ENCODE data around the gene PPP2R3B.

Gene PPP2R3B

DNA sequence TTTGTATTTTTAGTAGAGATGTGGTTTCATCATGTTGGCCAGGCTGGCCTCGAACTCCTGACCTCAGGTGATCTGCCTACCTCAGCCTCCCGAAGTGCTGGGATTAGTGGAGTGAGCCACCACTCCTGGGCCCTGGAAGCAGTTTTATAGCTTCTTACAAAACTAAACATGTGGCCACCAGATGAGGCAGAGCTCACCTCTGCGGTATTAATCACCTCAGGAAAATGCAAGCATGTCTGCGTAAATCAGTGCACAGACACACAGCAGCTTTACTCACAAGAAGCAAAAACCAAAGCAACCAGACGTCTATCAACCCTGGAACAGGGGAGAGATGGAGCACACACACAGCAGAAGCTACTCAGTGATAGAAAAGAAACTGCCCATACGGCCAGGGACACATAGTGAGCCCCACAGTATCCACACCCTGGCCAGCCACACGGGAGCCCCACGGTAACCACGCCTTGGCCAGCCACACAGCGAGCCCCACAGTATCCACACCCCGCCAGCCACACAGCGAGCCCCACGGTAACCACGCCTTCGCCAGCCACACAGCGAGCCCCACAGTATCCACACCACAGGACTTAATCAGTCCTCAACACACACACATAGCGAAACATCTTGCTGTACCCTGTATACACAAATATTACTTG is 30.2 kb downstream of the PPP2R3B start:
- H3K79me2 ChIP-seq (ENCODE audit: low read length): no peaks in the 10 kb centered on the region; the same call in 1 of the 2 replicates
- no peak overlapping the region for H2AFZ ChIP-seq (ENCODE audit: low read depth, low read length)
- H3K4me2 ChIP-seq (ENCODE audit: low read length): no peak overlapping the region
- H3K4me3 ChIP-seq (ENCODE audit: low read length): no peak overlapping the region
- H3K27ac ChIP-seq (ENCODE audit: low read length): no peak overlapping the region
- no peak overlapping the region for H3K9ac ChIP-seq (ENCODE audit: low read length)
- H3K4me1 ChIP-seq (ENCODE audit: low read length): no peaks in the 10 kb centered on the region
- peaks cover 39% of the 10 kb centered on the region for H3K36me3 ChIP-seq (replicated peaks; ENCODE audit: low read depth, low read length)
- TF ChIP-seq EZH2phosphoT487 (IDR thresholded peaks at IDR 0.05; ENCODE audit: low read depth): no peak
- TF ChIP-seq, protein P1, sequence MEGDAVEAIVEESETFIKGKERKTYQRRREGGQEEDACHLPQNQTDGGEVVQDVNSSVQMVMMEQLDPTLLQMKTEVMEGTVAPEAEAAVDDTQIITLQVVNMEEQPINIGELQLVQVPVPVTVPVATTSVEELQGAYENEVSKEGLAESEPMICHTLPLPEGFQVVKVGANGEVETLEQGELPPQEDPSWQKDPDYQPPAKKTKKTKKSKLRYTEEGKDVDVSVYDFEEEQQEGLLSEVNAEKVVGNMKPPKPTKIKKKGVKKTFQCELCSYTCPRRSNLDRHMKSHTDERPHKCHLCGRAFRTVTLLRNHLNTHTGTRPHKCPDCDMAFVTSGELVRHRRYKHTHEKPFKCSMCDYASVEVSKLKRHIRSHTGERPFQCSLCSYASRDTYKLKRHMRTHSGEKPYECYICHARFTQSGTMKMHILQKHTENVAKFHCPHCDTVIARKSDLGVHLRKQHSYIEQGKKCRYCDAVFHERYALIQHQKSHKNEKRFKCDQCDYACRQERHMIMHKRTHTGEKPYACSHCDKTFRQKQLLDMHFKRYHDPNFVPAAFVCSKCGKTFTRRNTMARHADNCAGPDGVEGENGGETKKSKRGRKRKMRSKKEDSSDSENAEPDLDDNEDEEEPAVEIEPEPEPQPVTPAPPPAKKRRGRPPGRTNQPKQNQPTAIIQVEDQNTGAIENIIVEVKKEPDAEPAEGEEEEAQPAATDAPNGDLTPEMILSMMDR (IDR thresholded peaks at IDR 0.05; ENCODE audit: low read depth, low read length): no peak
- no peaks in the 10 kb centered on the region for H3K27me3 ChIP-seq (ENCODE audit: low read depth, low read length)
- peaks cover 9% of the 10 kb centered on the region for H3K9me3 ChIP-seq (ENCODE audit: insufficient read depth, low read length)
- no peaks in the 10 kb centered on the region for H4K20me1 ChIP-seq (ENCODE audit: insufficient read depth, low read length)

DNA sequence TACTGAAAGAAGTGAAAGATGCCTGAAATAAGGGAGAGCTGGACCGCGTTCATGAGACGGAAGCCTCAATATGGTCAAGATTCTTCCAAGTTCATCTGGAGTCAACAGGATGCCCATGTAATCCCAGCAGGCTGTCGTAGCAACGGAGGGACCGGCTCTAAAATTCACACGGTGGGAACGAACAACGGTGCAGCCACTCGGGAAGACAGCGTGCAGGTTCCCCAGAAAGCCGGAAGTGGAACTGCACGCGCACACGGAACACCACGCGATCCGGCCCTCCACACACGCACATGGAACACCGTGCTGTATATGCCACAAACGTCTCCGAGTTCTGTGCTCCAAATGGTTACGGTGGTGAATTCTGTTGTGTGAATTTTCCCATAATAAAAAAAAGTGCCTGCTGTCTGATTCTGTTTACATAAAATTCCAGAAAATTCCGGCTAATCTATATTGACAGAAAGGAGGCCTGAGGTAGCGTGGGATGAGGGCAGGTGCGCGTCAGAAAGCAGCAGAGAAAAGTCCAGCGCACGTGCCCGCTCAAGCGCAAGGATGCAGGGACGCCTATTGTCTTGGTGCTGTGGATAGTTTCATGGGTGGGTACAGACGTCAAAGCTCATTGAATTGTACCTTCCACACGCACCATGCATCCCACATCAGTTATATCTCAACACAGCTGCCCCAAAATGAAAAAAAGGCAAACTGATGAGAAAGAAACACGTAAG is 31.2 kb downstream of the PPP2R3B start:
- Histone ChIP-seq H3K4me2 (ENCODE audit: low read length) (no peak overlapping the region), H3K36me3 (replicated peaks; ENCODE audit: low read depth, low read length) (peaks cover 29% of the 10 kb centered on the region), H3K4me3 (ENCODE audit: low read length) (no peak overlapping the region), H3K4me1 (ENCODE audit: low read length) (no peaks in the 10 kb centered on the region), H2AFZ (ENCODE audit: low read depth, low read length) (no peak overlapping the region), H3K9me3 (ENCODE audit: insufficient read depth, low read length) (peaks cover 7% of the 10 kb centered on the region), H3K79me2 (ENCODE audit: low read length) (no peaks in the 10 kb centered on the region; the same call in 1 of the 2 replicates), H3K27me3 (ENCODE audit: low read depth, low read length) (no peaks in the 10 kb centered on the region), H4K20me1 (ENCODE audit: insufficient read depth, low read length) (no peaks in the 10 kb centered on the region), H3K27ac (ENCODE audit: low read length) (no peak overlapping the region), H3K9ac (ENCODE audit: low read length) (no peak overlapping the region)
- TF ChIP-seq EZH2phosphoT487 (IDR thresholded peaks at IDR 0.05; ENCODE audit: low read depth): no peak
- TF ChIP-seq, protein P1 (IDR thresholded peaks at IDR 0.05; ENCODE audit: low read depth, low read length): no peak

DNA sequence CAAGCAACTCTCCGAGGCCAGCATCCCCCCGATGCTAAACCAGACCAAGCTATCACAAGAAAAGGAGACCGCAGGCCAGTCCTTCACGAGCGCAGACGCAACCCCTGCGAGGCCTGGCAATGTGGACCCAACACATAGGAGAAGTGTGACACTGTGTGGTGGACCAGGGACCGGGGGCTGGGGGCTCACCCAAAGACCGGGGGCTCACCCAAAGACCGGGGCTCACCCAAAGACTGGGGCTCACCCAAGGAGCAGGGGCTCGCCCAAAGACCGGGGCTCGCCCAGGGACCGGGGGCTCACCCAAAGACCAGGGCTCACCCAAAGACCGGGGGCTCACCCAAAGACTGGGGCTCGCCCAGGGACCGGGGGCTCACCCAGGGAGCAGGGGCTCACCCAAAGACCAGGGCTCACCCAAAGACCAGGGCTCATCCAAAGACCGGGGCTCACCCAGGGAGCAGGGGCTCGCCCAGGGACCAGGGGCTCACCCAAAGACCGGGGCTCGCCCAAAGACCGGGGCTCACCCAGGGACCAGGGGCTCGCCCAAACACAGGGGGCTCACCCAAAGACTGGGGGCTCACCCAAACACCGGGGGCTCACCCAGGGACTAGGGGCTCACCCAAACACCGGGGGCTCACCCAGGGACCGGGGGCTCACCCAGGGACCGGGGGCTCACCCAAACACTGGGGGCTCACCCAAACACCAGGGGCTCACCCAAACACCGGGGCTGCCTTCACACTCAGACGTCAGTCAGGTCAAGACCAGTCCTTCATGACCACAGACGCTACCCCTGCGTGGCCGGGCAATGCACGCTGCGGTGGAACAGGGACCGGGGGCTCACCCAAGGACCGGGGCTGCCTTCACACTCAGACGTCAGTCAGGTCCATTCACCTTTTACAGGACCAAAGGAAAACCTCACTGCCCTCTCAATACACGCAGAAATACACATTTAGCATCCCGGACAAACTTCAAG is 32.9 kb downstream of the PPP2R3B start:
- Histone ChIP-seq H3K79me2 (ENCODE audit: low read length) (no peaks in the 10 kb centered on the region; the same call in none of the 2 replicates), H3K36me3 (replicated peaks; ENCODE audit: low read depth, low read length) (peaks cover 14% of the 10 kb centered on the region), H3K9ac (ENCODE audit: low read length) (no peak overlapping the region)

More for the DNA sequence above, 32.9 kb downstream of the PPP2R3B start:
- H3K27ac ChIP-seq (ENCODE audit: low read length): no peak overlapping the region
- no peaks in the 10 kb centered on the region for H4K20me1 ChIP-seq (ENCODE audit: insufficient read depth, low read length)
- no peak overlapping the region for H3K4me3 ChIP-seq (ENCODE audit: low read length)
- TF ChIP-seq, protein P1 (IDR thresholded peaks at IDR 0.05; ENCODE audit: low read depth, low read length): no peak
- no peak for TF ChIP-seq EZH2phosphoT487 (IDR thresholded peaks at IDR 0.05; ENCODE audit: low read depth)
- no peaks in the 10 kb centered on the region for H3K9me3 ChIP-seq (ENCODE audit: insufficient read depth, low read length)
- H2AFZ ChIP-seq (ENCODE audit: low read depth, low read length): no peak overlapping the region
- H3K4me1 ChIP-seq (ENCODE audit: low read length): no peaks in the 10 kb centered on the region
- H3K27me3 ChIP-seq (ENCODE audit: low read depth, low read length): no peaks in the 10 kb centered on the region
- H3K4me2 ChIP-seq (ENCODE audit: low read length): no peak overlapping the region
